ENCODE measurements around the gene NAE1.

- TF ChIP-seq CTCF (conservative IDR thresholded peaks at IDR 0.05; ENCODE audit: low read length) = no peak
- no peak for TF ChIP-seq EZH2phosphoT487 (IDR thresholded peaks at IDR 0.05; ENCODE audit: borderline replicate concordance, low read depth, low read length)
Measured at GRCh38 chr16:66842765-66843164, 12.0 kb upstream of the NAE1 start.
